HG02852 (cell line): Measurements from ENCODE around the gene UVRAG.

ENCODE experiments used
- ATAC-seq: cut with Tn5 transposase; IDR thresholded peaks from one replicate; pipeline ENCODE4 v1.9.1; 2021; ENCODE audit warnings: mild to moderate bottlenecking, moderate library complexity; ENCODE audit not compliant: unreplicated experiment

Gene UVRAG

DNA sequence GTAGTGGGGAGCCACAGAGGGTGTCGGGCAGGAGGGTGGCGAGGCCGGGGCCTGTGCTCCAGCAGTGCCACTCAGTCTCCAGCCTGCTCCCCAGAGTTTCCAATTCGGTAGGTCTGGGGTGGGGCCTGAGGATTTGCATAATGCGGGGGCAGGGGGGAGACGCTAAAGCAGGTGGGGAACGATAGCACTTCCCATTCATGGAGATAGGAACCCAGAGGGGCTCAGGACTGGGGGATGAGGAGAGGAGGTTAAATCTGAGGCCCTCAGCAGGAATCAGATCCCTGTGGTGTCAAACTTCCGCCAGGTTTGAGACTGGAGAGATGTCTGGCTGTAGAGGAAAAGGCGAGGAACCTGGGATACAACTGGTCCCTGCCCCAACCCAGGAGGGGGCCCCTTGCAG, 361.5 kb downstream of the UVRAG start:
- ATAC-seq, result no peak

DNA sequence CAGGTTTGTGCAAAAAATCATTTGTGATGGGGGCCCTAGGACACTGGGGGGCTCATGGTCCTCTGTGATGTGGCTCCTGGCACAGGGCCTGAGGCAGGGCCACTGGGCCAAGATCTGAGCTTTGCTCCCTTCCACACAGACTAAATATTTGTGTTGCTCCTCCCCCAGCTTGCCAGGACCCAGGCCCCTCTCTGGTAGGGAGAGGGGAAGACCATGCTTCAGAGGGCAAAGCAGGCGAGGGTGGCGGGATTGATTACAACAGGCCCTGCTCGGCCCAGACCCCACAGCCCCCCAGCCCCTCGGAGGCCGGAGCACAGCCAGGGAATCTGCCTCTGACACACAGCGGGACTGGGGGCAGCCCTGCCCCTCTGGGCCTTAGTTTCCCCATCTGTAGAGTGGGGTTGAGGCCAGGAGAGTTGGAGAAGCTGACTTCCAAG, 362.3 kb downstream of the UVRAG start:
- no peak for ATAC-seq

DNA sequence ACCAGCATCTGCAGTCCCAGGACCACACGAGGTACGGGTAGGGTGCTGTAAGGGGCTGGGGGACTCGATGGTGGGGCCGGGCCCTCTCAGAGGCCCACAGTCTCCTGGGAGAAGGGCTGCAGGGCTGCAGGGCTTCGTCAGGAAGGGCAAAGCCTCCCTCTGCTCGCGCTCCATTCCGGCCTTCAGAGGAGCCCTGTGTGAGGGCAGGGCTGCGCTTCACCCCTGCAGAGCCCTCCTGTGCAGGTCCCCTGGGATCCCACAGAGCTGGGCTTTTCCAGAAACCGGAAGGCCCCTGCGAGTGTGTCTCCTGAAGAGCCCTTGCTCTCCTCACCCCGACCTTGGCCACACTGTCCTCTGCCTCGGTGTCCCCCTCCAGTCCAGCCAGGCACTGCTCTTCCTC, 364.1 kb downstream of the UVRAG start:
- no peak for ATAC-seq

DNA sequence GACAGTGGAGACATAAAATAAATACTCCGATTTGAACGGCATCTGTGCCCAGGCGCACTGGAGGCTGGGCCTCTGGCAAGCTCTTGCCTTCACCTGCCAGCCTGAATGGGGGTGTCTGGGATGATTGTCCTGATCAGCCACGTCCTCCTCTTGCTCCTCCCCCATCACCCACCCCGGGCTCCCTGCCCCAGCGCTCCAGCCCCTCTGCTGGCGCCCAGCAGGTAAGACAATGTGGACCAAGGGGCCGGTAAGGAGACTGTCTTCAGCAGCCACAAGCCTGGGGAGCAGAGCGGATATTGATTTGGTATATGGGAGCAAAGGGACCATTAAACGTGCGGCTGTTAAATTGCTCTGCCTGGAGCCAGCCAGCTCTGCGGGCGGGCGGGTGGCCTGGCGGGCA, 366.4 kb downstream of the UVRAG start:
- no peak for ATAC-seq

DNA sequence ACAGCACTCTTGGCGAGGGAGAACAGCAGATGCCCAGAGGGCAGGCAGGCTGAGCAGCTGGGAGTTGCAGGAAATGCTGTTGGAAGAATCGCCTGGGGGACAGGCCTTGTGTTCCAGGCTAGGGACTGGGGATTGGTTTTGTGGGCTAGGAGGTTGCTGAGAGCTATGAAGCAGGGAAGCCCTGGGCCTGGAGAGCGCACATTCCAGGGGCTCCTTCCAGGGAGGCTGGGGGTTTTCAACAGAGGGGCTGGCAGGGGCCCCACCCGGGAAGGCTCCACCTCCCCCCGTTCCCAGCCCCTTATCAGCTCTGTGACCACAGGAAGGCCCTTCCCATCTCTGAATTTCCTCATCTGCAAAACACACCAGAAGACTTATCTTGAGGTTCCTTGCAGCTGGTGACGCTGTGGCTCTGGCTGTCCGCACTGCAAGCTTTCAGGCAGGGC, 369.6 kb downstream of the UVRAG start:
- no peak for ATAC-seq

DNA sequence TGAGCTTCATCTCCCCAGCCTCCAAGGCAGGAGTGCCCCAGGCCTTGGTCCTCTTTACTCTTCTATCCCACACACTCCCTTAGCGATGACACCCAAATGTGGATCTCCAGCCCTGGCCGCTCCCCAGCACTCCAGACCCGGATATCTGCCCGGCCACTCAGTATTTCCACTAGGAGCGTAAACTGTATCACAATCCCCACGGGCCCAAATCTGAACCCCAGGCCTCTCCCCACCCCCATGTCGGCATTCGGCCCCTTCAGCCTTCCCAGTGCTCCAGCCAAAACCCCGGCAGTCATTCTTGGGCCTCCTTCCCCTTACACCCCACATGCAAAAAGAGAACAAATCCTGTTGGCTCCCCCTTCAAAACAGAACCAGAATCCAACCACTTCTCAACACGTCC, 370.5 kb downstream of the UVRAG start:
- no peak for ATAC-seq

DNA sequence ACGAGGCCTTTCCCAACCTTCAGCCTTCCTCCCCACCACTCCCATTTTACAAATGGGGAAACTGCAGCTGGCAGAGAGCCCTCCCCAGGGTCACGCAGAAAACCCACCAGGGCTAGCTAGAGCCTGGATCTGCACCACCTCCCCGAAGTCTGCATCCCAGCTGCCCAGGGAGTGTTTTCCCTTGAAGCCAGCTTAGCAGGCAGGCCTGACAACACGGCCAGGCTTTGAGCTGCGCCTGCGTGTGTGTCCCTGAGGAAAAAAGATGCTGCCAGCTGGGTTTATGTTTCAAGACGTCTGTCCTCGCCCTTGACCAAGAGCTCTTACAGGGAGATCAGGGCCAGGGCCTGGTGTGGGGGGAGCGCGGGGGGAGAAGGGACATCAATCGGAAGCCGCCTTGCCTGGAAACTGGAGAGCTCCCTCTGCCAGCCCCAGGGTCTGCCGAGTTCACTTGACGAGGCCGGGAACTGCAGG, 371.0 kb downstream of the UVRAG start:
- ATAC-seq, result no peak

DNA sequence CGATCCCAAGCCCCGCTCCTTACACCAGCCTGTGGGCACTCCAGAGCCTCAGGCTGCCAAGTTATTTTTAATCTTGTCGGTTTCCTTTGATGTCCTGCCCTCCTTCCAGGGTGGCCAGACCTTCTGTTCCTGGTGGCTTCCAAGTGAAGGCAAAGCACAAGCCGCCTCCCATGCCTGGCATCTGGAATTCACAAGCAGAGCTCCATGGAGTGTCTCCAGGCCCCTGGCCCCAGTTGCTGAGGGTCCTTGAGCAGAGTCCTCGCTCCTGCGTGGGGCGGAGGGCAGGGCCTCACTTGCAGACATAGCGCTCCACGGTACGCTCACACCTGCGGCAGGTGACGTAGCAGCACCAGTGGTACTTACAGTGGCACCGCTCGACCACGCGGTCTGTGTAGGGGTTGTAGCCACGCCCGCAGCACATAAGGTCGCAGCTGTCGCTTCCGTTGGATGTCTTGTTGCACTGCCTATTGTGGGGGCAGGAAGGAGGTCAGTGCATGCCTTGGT, 371.8 kb downstream of the UVRAG start:
- ATAC-seq, result no peak

DNA sequence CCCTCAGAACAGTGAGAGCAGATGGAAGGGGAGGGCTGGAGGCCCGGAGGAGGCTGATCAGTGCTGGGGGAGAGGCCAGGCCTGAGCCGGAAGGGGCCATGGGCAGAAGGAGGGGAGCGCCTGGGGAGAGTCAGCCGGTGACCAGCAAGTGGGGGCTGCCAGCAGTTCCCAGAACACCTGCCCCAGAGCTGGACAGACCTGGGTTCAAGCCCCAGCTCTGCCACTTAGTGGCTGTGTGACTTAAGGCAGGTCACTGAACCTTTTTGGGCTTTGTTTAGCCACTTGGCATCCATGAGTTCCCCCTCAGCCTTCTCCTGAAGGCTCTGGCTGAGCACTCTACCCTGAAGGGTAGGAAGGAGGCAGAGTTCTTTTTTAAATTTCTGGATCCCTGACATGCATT, 373.9 kb downstream of the UVRAG start:
- no peak for ATAC-seq

DNA sequence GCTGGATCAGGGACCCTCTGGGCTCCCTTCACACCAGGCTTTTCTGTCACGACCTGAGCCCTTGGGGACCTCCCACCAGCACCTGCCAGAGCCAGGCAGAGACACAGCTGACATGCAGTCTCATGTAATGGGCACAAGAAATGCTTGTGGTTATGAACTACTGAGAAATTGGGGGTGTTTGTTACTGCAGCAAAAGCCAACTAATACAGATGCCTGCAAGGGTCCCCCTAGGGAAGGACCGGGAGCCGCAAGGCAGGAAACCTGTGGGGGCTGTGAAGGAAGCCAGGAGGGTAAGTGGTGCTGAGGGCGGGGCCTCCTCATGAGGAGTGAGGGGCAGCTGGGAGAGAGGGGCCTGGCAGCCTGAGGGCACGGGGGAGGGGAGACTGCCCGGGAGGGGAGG, 374.7 kb downstream of the UVRAG start:
- no peak for ATAC-seq

DNA sequence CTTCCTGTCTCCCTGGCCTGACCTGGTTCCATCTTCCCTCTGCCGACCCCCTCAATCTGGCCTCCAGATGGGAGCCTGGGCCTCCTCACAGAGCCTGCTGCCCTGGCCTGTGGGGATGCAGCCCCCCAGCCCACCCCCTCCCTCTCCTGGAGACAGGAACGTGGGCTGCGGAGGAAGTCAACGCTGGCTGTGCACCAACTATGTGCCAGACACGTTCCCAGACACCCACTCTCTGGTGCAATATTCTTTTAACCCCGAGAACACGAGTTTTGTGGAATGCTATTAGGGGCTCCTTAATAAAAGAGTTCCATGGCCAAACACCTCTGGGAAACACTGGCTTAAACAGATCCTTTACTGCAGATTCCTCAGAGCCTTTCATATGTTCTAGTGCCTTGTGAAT, 375.4 kb downstream of the UVRAG start:
- ATAC-seq, result no peak
